ENCODE data around the gene LGALS3BP. TPM values are rescaled to one million over a fixed set of nuclear protein-coding genes. Genes with fewer than 3 reads are reported as not detected.

The LGALS3BP gene
- total and polyA plus RNA-seq, 12 donors: 196 to 852 (median 545) TPM

- Histone ChIP-seq H3K4me3 (peak overlapping the region in 7 of 10 donors; percentile 23 to 46 (median 39)), H3K36me3 (no peaks in the 10 kb centered on the region), H3K9me3 (no peaks in the 10 kb centered on the region), H3K27me3 (no peaks in the 10 kb centered on the region), H3K4me1 (peaks cover 11 to 42% (median 26%) of the 10 kb centered on the region in 9 donors), H3K27ac (peak overlapping the region; percentile 69 to 88 (median 84))
- ATAC-seq (peak; percentile 81 to 92 (median 89)), DNase-seq (peak; percentile 92 to 94)
- 3 to 4% methylated on average over 15 to 16 of the region's 16 CpGs for WGBS, 2 donors
- intact Hi-C loops (cut with DNase I): loop anchor here in 3 of 10 donors (5.0 kb wide), 2 partner anchors 38 to 52 kb away; no protein-coding TSS in a partner anchor
- TF ChIP-seq CTCF (IDR thresholded peaks at IDR 0.05): no peak
Observed at GRCh38 chr17:78933959-78934568, 45.7 kb downstream of the LGALS3BP start.

GRCh38 chr17:78933025-78933958, 46.4 kb downstream of the LGALS3BP start:
- 67 to 75% methylated on average over 18 of the region's 18 CpGs for WGBS, 2 donors
- H3K4me3 ChIP-seq: peak overlapping the region in 6 of 10 donors; percentile 23 to 46 (median 38)
- H3K9me3 ChIP-seq: no peaks in the 10 kb centered on the region
- H3K27ac ChIP-seq: peak overlapping the region in 9 of 10 donors; percentile 69 to 88 (median 85)
- peaks cover 11 to 42% (median 26%) of the 10 kb centered on the region in 9 donors for H3K4me1 ChIP-seq
- TF ChIP-seq CTCF (IDR thresholded peaks at IDR 0.05): no peak
- DNase-seq (peak in 1 of 2 donors; percentile 47), ATAC-seq (peak in 7 of 8 donors; percentile 13 to 55 (median 39))
- intact Hi-C loops (cut with DNase I): loop anchor here in 3 of 10 donors (5.0 kb wide), 2 partner anchors 39 to 51 kb away; no protein-coding TSS in a partner anchor
- H3K27me3 ChIP-seq: no peaks in the 10 kb centered on the region
- no peaks in the 10 kb centered on the region for H3K36me3 ChIP-seq

- Histone ChIP-seq H3K27me3 (no peaks in the 10 kb centered on the region), H3K27ac (peak overlapping the region in 1 of 10 donors; percentile 26), H3K9me3 (no peaks in the 10 kb centered on the region), H3K4me3 (no peak overlapping the region), H3K36me3 (no peaks in the 10 kb centered on the region), H3K4me1 (peaks cover 11 to 36% (median 28%) of the 10 kb centered on the region in 9 donors)
- intact Hi-C loops (cut with DNase I): loop anchor here in 6 of 10 donors (5.0 to 10.0 kb wide), 3 partner anchors 42 to 65 kb away; no protein-coding TSS in a partner anchor
- WGBS, 2 donors: 46 to 56% methylated on average over 31 of the region's 31 CpGs
- ATAC-seq (no peak), DNase-seq (peak in 1 of 2 donors; percentile 47)
- TF ChIP-seq CTCF (IDR thresholded peaks at IDR 0.05): no peak
Observed at GRCh38 chr17:78929908-78930775, 49.6 kb downstream of the LGALS3BP start.

All from heart right ventricle (tissue), 16 donors.